Measurements from ENCODE around the gene ENOX2.

GRCh38 chrX:130719413-130719812 is 183.6 kb downstream of the ENOX2 start:
- TF ChIP-seq CTCF (IDR thresholded peaks at IDR 0.05) (no peak), POLR2A (IDR thresholded peaks at IDR 0.05) (no peak)
